Loucy (cell line): ENCODE results near the gene CREB3L4.

ENCODE experiments used
- EZH2phosphoT487 ChIP-seq: fragments of 200-600 bp; IDR thresholded peaks from 2 replicates; pipeline ENCODE4 v1.6.1; 2018; ENCODE audit warnings: antibody characterized with exemption, mild to moderate bottlenecking, moderate library complexity, borderline replicate concordance
- TF ChIP-seq, protein P1 (sequence below): fragments of 200-600 bp; sonication (generic); conservative IDR thresholded peaks from 2 replicates; pipeline ENCODE4 v1.5.1; 2014; ENCODE audit warnings: mild to moderate bottlenecking, antibody characterized with exemption, low read length

DNA sequence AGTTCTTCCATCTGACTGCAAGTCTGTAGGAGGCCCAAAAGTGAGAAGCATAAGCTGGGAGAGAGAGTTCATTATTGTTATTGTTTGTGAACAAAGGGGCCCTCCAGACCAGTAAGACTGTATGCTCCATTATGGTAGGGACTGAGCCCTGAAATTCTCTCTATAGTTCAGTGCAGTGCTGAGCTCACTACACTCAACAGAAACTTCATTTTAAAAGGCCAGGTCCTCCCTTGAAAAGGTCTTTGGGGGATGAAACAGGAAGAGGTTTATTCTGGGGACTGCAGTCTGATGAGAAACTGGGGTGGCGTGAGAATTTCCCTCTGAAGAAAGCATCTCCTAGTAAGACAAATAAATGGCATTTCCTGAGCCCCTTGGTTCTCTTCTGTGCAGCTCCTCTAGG lies 39.5 kb upstream of the CREB3L4 start:
- TF ChIP-seq, protein P1, sequence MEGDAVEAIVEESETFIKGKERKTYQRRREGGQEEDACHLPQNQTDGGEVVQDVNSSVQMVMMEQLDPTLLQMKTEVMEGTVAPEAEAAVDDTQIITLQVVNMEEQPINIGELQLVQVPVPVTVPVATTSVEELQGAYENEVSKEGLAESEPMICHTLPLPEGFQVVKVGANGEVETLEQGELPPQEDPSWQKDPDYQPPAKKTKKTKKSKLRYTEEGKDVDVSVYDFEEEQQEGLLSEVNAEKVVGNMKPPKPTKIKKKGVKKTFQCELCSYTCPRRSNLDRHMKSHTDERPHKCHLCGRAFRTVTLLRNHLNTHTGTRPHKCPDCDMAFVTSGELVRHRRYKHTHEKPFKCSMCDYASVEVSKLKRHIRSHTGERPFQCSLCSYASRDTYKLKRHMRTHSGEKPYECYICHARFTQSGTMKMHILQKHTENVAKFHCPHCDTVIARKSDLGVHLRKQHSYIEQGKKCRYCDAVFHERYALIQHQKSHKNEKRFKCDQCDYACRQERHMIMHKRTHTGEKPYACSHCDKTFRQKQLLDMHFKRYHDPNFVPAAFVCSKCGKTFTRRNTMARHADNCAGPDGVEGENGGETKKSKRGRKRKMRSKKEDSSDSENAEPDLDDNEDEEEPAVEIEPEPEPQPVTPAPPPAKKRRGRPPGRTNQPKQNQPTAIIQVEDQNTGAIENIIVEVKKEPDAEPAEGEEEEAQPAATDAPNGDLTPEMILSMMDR = no peak
- no peak for TF ChIP-seq EZH2phosphoT487
